HL-60 (cell line): ENCODE results near the gene PARD3.
"Not testable (repeated sequence)": the region's sequence is repeated elsewhere in the genome, so short reads cannot be mapped to it uniquely, and the experiment has no call there.

ENCODE experiments used
- DNase-seq, 2 experiments: peaks; one replicate each; pipeline ENCODE4 v3.0.0-alpha.2; 2010 to 2020; ENCODE audit warnings: low read depth in 1 of 2, low spot score in 1 of 2
- H3K27ac ChIP-seq: fragments of 250-450 bp; sonication (Bioruptor Pico); replicated peaks from 2 replicates; pipeline ENCODE4 v1.5.1; 2020; ENCODE audit warnings: mild to moderate bottlenecking, moderate library complexity
- H3K27me3 ChIP-seq: fragments of 250-450 bp; sonication (Bioruptor Pico); 2 replicates; pipeline ENCODE4 v1.5.1; 2021; ENCODE audit warnings: mild to moderate bottlenecking, moderate library complexity; ENCODE audit not compliant: insufficient read depth, poor library complexity, severe bottlenecking
- H3K4me3 ChIP-seq: replicated peaks from 2 replicates; pipeline ENCODE4 v1.5.1; 2011; ENCODE audit warnings: mild to moderate bottlenecking, control low read depth, low read length; ENCODE audit not compliant: insufficient read depth
- CTCF ChIP-seq: IDR thresholded peaks from one replicate; pipeline ENCODE4 v1.5.1; 2011; ENCODE audit warnings: low read length, control low read depth, inconsistent platforms; ENCODE audit not compliant: insufficient read depth
- GABPA ChIP-seq: IDR thresholded peaks from 2 replicates; pipeline ENCODE4 v1.6.1; 2012; ENCODE audit warnings: low read depth
- POLR2AphosphoS5 ChIP-seq: IDR thresholded peaks from 2 replicates; pipeline ENCODE4 v1.6.1; 2012; ENCODE audit warnings: low read depth
- REST ChIP-seq: IDR thresholded peaks from 2 replicates; pipeline ENCODE4 v1.6.1; 2012; ENCODE audit warnings: low read depth; ENCODE audit not compliant: insufficient replicate concordance
- SPI1 ChIP-seq: IDR thresholded peaks from 2 replicates; pipeline ENCODE4 v1.6.1; 2012; ENCODE audit warnings: low read depth, mild to moderate bottlenecking, borderline replicate concordance

Gene PARD3

GRCh38 chr10:34076443-34076842 is 738.7 kb downstream of the PARD3 start:
- Histone ChIP-seq H3K27ac (no peak overlapping the region), H3K27me3 (no peaks in the 10 kb centered on the region), H3K4me3 (no peak overlapping the region)
- TF ChIP-seq SPI1, result no peak
- no peak for TF ChIP-seq POLR2AphosphoS5
- no peak for TF ChIP-seq REST
- TF ChIP-seq GABPA, result no peak
- no peak for TF ChIP-seq CTCF
- DNase-seq, result no peak

GRCh38 chr10:34075254-34075926 is 739.7 kb downstream of the PARD3 start:
- no peak for DNase-seq
- Histone ChIP-seq H3K27ac (no peak overlapping the region), H3K4me3 (no peak overlapping the region), H3K27me3 (no peaks in the 10 kb centered on the region)
- TF ChIP-seq CTCF (no peak), GABPA (no peak), REST (no peak), SPI1 (no peak), POLR2AphosphoS5 (no peak)

GRCh38 chr10:34074051-34074450 is 741.0 kb downstream of the PARD3 start:
- DNase-seq, result no peak
- TF ChIP-seq GABPA (no peak), SPI1 (no peak), CTCF (no peak), REST (no peak), POLR2AphosphoS5 (no peak)
- no peak overlapping the region for H3K27ac ChIP-seq

GRCh38 chr10:34067741-34068140 is 747.4 kb downstream of the PARD3 start:
- not testable (repeated sequence) for DNase-seq, H3K4me3 ChIP-seq, H3K27me3 ChIP-seq, H3K27ac ChIP-seq

More at GRCh38 chr10:34074051-34074450, 741.0 kb downstream of the PARD3 start:
- H3K4me3 ChIP-seq, result no peak overlapping the region
- H3K27me3 ChIP-seq, result no peaks in the 10 kb centered on the region
